Testis (tissue), 2 donors: ENCODE measurements around the gene BMPR1A.

ENCODE experiments used
- CTCF ChIP-seq, 3 experiments: fragments of 450-650 bp in 2 of 3; fragments of 200-600 bp in 1 of 3; sonication (generic) in 1 of 3; IDR thresholded peaks; one replicate each; pipeline ENCODE4 v1.5.1; 2016 to 2019; ENCODE audit warnings: antibody characterized with exemption in 3 of 3, mild to moderate bottlenecking in 2 of 3, moderate library complexity in 1 of 3
- POLR2A ChIP-seq: fragments of 450-650 bp; IDR thresholded peaks from one replicate; pipeline ENCODE4 v1.6.1; 2017; ENCODE audit warnings: antibody characterized with exemption, mild to moderate bottlenecking, moderate library complexity

- no peak for TF ChIP-seq POLR2A
- TF ChIP-seq CTCF (IDR thresholded peaks at IDR 0.05) = no peak
Observed at GRCh38 chr10:86972613-86973380, 216.4 kb downstream of the BMPR1A start.
